Peyer's patch (tissue), 4 donors: ENCODE data around the gene UGT2A3. TPM values are rescaled to one million over a fixed set of nuclear protein-coding genes. Genes with fewer than 3 reads are reported as not detected.
"Not testable (repeated sequence)": the region's sequence is repeated elsewhere in the genome, so short reads cannot be mapped to it uniquely, and the experiment has no call there.

Experiments
- DNase-seq, 3 donors: peaks; one replicate each; pipeline ENCODE4 v3.0.0-alpha.2; 2017 to 2019
- H3K27ac ChIP-seq, 4 donors: fragments of 200-600 bp; sonication (generic); one replicate each; pipeline ENCODE4 v1.5.1; 2016 to 2019
- H3K27me3 ChIP-seq, 2 donors: fragments of 200-600 bp; sonication (generic); one replicate each; pipeline ENCODE4 v1.5.1; 2019
- H3K36me3 ChIP-seq, 3 donors: fragments of 200-600 bp; sonication (generic); one replicate each; pipeline ENCODE4 v1.5.1; 2016 to 2019
- H3K4me1 ChIP-seq, 4 donors: fragments of 200-600 bp; sonication (generic); one replicate each; pipeline ENCODE4 v1.5.1; 2016 to 2019
- H3K4me3 ChIP-seq, 4 donors: fragments of 200-600 bp; sonication (generic); 1 replicate in 3 of 4; 2 replicates in 1 of 4; pipeline ENCODE4 v1.5.1; 2016 to 2019; ENCODE audit warnings: mild to moderate bottlenecking in 1 of 4
- H3K9me3 ChIP-seq, 4 donors: fragments of 200-600 bp; sonication (generic); one replicate each; pipeline ENCODE4 v1.5.1; 2016 to 2019; ENCODE audit warnings: mild to moderate bottlenecking in 1 of 4
- CTCF ChIP-seq, 6 experiments: fragments of 450-650 bp in 4 of 6; fragments of 200-600 bp in 2 of 6; sonication (generic) in 1 of 6; IDR thresholded peaks; one replicate each; pipeline ENCODE4 v1.5.1; 2017 to 2019; ENCODE audit warnings: antibody characterized with exemption in 6 of 6, mild to moderate bottlenecking in 3 of 6, moderate library complexity in 1 of 6
- POLR2A ChIP-seq, 2 donors: fragments of 450-650 bp; IDR thresholded peaks; one replicate each; pipeline ENCODE4 v1.5.1; 2017; ENCODE audit warnings: antibody characterized with exemption in 2 of 2, mild to moderate bottlenecking in 2 of 2, moderate library complexity in 2 of 2
- total RNA-seq, 4 donors: library from RNA; depleted of rRNA; stranded (reverse); fragments of >200 nt; gene quantifications; one replicate each; pipeline ENCODE4 v1.1.0, GENCODE V29; 2016

Gene UGT2A3
- total RNA-seq, 4 donors from 2014 or later = 13.2 to 426 (median 176) TPM

GRCh38 chr4:68927165-68927564 is 24.4 kb downstream of the UGT2A3 start:
- Histone ChIP-seq H3K36me3 (peaks cover 0 to 6% (median 0%) of the 10 kb centered on the region in 3 donors), H3K4me3 (no peak overlapping the region), H3K27me3 (no peaks in the 10 kb centered on the region), H3K27ac (no peak overlapping the region), H3K4me1 (no peaks in the 10 kb centered on the region), H3K9me3 (no peaks in the 10 kb centered on the region)
- TF ChIP-seq CTCF (IDR thresholded peaks at IDR 0.05) (no peak), POLR2A (IDR thresholded peaks at IDR 0.05) (no peak)
- no peak for DNase-seq

- not testable (repeated sequence) for H3K27ac ChIP-seq, H3K9me3 ChIP-seq, DNase-seq, H3K27me3 ChIP-seq, H3K4me1 ChIP-seq, H3K36me3 ChIP-seq, H3K4me3 ChIP-seq
These were observed 29.4 kb downstream of the UGT2A3 start for GRCh38 chr4:68922202-68922601.

GRCh38 chr4:68921051-68921450 is 30.6 kb downstream of the UGT2A3 start:
- TF ChIP-seq POLR2A (IDR thresholded peaks at IDR 0.05) (no peak), CTCF (IDR thresholded peaks at IDR 0.05) (no peak)
- DNase-seq = no peak
- no peaks in the 10 kb centered on the region for H3K4me1 ChIP-seq
- no peaks in the 10 kb centered on the region for H3K36me3 ChIP-seq
- no peak overlapping the region for H3K4me3 ChIP-seq
- no peak overlapping the region for H3K27ac ChIP-seq
- H3K27me3 ChIP-seq = no peaks in the 10 kb centered on the region
- H3K9me3 ChIP-seq = no peaks in the 10 kb centered on the region

- H3K9me3 ChIP-seq = no peaks in the 10 kb centered on the region
- no peaks in the 10 kb centered on the region for H3K36me3 ChIP-seq
- TF ChIP-seq CTCF (IDR thresholded peaks at IDR 0.05) = no peak
- no peak for TF ChIP-seq POLR2A (IDR thresholded peaks at IDR 0.05)
- no peaks in the 10 kb centered on the region for H3K4me1 ChIP-seq
- H3K27me3 ChIP-seq = no peaks in the 10 kb centered on the region
- H3K4me3 ChIP-seq = no peak overlapping the region
- no peak overlapping the region for H3K27ac ChIP-seq
- no peak for DNase-seq
These were observed 34.6 kb downstream of the UGT2A3 start for GRCh38 chr4:68917016-68917415.

GRCh38 chr4:68912807-68913206 is 38.8 kb downstream of the UGT2A3 start:
- H3K4me1 ChIP-seq = no peaks in the 10 kb centered on the region
- no peaks in the 10 kb centered on the region for H3K27me3 ChIP-seq
- DNase-seq = no peak
- H3K36me3 ChIP-seq = no peaks in the 10 kb centered on the region
- no peaks in the 10 kb centered on the region for H3K9me3 ChIP-seq
- TF ChIP-seq CTCF (IDR thresholded peaks at IDR 0.05) (no peak), POLR2A (IDR thresholded peaks at IDR 0.05) (no peak)
- no peak overlapping the region for H3K27ac ChIP-seq
- no peak overlapping the region for H3K4me3 ChIP-seq

- Histone ChIP-seq H3K27me3 (no peaks in the 10 kb centered on the region), H3K36me3 (no peaks in the 10 kb centered on the region), H3K9me3 (no peaks in the 10 kb centered on the region), H3K4me3 (no peak overlapping the region), H3K27ac (no peak overlapping the region), H3K4me1 (no peaks in the 10 kb centered on the region)
- no peak for DNase-seq
- TF ChIP-seq CTCF (IDR thresholded peaks at IDR 0.05) (no peak), POLR2A (IDR thresholded peaks at IDR 0.05) (no peak)
These were observed 42.2 kb downstream of the UGT2A3 start for GRCh38 chr4:68909385-68909784.
